Stomach (tissue), 9 donors: ENCODE data around the gene UGT1A7. TPM values are rescaled to one million over a fixed set of nuclear protein-coding genes. Genes with fewer than 3 reads are reported as not detected.

Source experiments
- DNase-seq, 2 donors: peaks; one replicate each; pipeline versions ENCODE4 v3.0.0 to v3.0.0-alpha.2; 2013 to 2019
- H3K27ac ChIP-seq, 5 donors: fragments of 200-600 bp in 4 of 5; sonication (generic) in 4 of 5; one replicate each; pipeline ENCODE4 v1.5.1; 2013 to 2019; ENCODE audit warnings: mild to moderate bottlenecking in 1 of 5, moderate library complexity in 1 of 5
- H3K27me3 ChIP-seq, 3 donors: fragments of 200-600 bp; sonication (generic); one replicate each; pipeline ENCODE4 v1.5.1; 2017 to 2019; ENCODE audit warnings: mixed run types in 1 of 3
- H3K36me3 ChIP-seq, 4 donors: fragments of 200-600 bp; sonication (generic); 1 replicate in 3 of 4; 2 replicates in 1 of 4; pipeline ENCODE4 v1.5.1; 2016 to 2019
- H3K4me1 ChIP-seq, 4 donors: fragments of 200-600 bp; sonication (generic); one replicate each; pipeline ENCODE4 v1.5.1; 2016 to 2019
- H3K4me3 ChIP-seq, 4 donors: fragments of 200-600 bp; sonication (generic) in 3 of 4; one replicate each; pipeline ENCODE4 v1.5.1; 2016 to 2019; ENCODE audit warnings: mild to moderate bottlenecking in 1 of 4
- H3K9me3 ChIP-seq, 4 donors: fragments of 200-600 bp; sonication (generic); one replicate each; pipeline ENCODE4 v1.5.1; 2016 to 2019
- EP300 ChIP-seq: sonication (generic); formaldehyde crosslinking; IDR thresholded peaks from one replicate; pipeline ENCODE4 v1.6.1; 2017; ENCODE audit warnings: antibody characterized with exemption
- POLR2A ChIP-seq, 4 donors: fragments of 450-650 bp; IDR thresholded peaks; one replicate each; pipeline ENCODE4 v1.6.1; 2016; ENCODE audit warnings: antibody characterized with exemption in 4 of 4, control low read depth in 2 of 4, mild to moderate bottlenecking in 1 of 4, moderate library complexity in 1 of 4
- POLR2AphosphoS5 ChIP-seq, 3 donors: sonication (generic); formaldehyde crosslinking; IDR thresholded peaks; one replicate each; pipeline ENCODE4 v1.6.1; 2016; ENCODE audit warnings: antibody characterized with exemption in 3 of 3
- WGBS, 5 donors: extraction: QIAGEN DNeasy Blood & Tissue Kit in 3 of 5; methylation state at CpG; one replicate each; pipeline versions ENCODE4 v1.1.5 to v1.1.7; 2013 to 2018; 5-methylcytosine and 5-hydroxymethylcytosine counted together
- intact Hi-C: fragments of 100-400 bp; cut with DNase I; formaldehyde crosslinking; loops from one replicate; pipeline ENCODE4 v1.15.1; 2023; ENCODE audit warnings: low total_unique reads
- polyA plus RNA-seq, 3 donors: library from polyadenylated mRNA; stranded (reverse); fragments of 200-250 nt; gene quantifications; one replicate each; pipeline ENCODE4 v1.2.3, GENCODE V29; 2013
- total RNA-seq, 5 donors: library from RNA; depleted of rRNA; stranded (reverse); fragments of >200 nt; gene quantifications; one replicate each; pipeline versions ENCODE4 v1.1.0 to v1.2.3, GENCODE V29; 2014 to 2016
- TF ChIP-seq, protein P1 (sequence below), 7 experiments: fragments of 450-650 bp in 4 of 7; fragments of 200-600 bp in 3 of 7; sonication (generic) in 3 of 7; IDR thresholded peaks; one replicate each; pipeline ENCODE4 v1.5.1; 2016 to 2019; ENCODE audit warnings: antibody characterized with exemption in 7 of 7, control low read depth in 2 of 7, mild to moderate bottlenecking in 1 of 7
- donor health status: healthy with polysubstance abuse.
- donor health status: Bipolar disorder and iron deficiency.
- donor health status: healthy.

The UGT1A7 gene
- total and polyA plus RNA-seq, 8 donors = 0.45 to 37.1 (median 3.6) TPM; not detected in 2

DNA sequence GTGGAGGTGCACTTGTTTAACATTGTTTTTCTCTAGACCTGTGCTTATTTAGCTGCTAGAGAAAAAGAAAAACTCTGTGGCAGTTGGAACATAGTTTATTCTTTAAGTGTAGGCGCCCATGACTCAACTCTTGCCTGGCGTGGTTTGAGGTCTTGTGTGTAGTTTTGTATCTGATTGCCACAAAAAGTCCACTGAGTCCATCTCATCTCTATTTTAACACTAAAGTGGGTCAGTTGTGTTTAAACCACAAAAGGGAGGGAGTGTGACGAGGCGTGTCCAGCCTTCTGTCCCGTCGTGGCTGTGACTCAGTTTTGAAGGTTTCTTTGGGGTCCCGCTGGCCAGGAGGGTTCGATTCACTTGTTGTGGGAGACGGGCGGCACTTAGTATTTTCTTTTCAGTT is 25.3 kb upstream of the UGT1A7 start:
- intact Hi-C loops = no loop called here
- Histone ChIP-seq H3K4me1 (no peaks in the 10 kb centered on the region), H3K27ac (no peak overlapping the region), H3K36me3 (no peaks in the 10 kb centered on the region), H3K4me3 (no peak overlapping the region), H3K9me3 (no peaks in the 10 kb centered on the region), H3K27me3 (no peaks in the 10 kb centered on the region)
- DNase-seq = no peak
- 64 to 91% (median 78%) methylated on average over 10 of the region's 10 CpGs for WGBS, 5 donors
- TF ChIP-seq POLR2A (IDR thresholded peaks at IDR 0.05) (no peak), POLR2AphosphoS5 (IDR thresholded peaks at IDR 0.05) (no peak), EP300 (no peak)
- TF ChIP-seq, protein P1, sequence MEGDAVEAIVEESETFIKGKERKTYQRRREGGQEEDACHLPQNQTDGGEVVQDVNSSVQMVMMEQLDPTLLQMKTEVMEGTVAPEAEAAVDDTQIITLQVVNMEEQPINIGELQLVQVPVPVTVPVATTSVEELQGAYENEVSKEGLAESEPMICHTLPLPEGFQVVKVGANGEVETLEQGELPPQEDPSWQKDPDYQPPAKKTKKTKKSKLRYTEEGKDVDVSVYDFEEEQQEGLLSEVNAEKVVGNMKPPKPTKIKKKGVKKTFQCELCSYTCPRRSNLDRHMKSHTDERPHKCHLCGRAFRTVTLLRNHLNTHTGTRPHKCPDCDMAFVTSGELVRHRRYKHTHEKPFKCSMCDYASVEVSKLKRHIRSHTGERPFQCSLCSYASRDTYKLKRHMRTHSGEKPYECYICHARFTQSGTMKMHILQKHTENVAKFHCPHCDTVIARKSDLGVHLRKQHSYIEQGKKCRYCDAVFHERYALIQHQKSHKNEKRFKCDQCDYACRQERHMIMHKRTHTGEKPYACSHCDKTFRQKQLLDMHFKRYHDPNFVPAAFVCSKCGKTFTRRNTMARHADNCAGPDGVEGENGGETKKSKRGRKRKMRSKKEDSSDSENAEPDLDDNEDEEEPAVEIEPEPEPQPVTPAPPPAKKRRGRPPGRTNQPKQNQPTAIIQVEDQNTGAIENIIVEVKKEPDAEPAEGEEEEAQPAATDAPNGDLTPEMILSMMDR (IDR thresholded peaks at IDR 0.05) = no peak

DNA sequence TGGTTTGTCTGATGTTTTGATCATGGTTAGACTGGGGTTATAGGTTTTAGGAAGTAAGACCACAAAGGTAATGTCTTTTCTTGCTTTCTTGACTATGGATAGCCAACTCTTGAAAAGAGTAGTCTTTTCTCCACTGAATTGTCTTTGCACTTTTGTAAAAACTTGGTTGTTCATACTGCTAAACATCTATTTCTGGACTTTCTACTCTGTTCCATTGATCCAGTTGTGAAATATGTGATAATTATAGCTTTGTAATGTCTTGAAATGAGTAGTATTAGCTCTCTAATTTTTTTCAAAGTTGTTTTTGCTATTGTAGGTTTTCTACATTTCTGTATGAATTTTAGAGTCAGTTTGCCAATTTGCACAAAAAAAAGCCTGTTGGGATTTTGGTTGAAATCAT is 23.1 kb upstream of the UGT1A7 start:
- H3K36me3 ChIP-seq = no peaks in the 10 kb centered on the region
- TF ChIP-seq, protein P1 (IDR thresholded peaks at IDR 0.05) = no peak
- no peak for TF ChIP-seq POLR2A (IDR thresholded peaks at IDR 0.05)
- TF ChIP-seq EP300 = no peak
- no peak for TF ChIP-seq POLR2AphosphoS5 (IDR thresholded peaks at IDR 0.05)
- H3K4me3 ChIP-seq = no peak overlapping the region
- DNase-seq = no peak
- H3K9me3 ChIP-seq = peaks cover 0 to 6% (median 0%) of the 10 kb centered on the region in 4 donors
- H3K4me1 ChIP-seq = no peaks in the 10 kb centered on the region
- no peaks in the 10 kb centered on the region for H3K27me3 ChIP-seq
- no peak overlapping the region for H3K27ac ChIP-seq
- intact Hi-C loops = no loop called here

DNA sequence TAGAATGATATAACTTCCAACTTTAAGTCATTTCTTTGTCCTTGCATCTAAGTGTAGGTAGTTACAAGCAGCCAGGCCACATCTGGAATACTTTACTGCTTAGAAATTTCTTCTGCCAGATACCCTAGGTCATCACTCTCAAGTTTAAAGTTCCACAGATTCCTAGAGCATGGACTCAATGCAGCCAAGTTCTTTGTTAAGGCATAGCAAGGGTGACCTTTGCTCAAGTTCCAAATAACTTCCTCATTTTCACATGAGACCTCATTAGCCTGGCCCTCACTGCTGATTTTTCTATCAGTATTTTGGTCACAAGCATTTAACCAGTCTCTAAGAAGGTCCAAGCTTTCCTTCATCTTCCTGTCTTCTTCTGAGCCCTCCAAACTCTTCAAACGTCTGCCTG is 17.8 kb upstream of the UGT1A7 start:
- no peaks in the 10 kb centered on the region for H3K27me3 ChIP-seq
- TF ChIP-seq EP300 = no peak
- no peak for TF ChIP-seq POLR2A (IDR thresholded peaks at IDR 0.05)
- TF ChIP-seq POLR2AphosphoS5 (IDR thresholded peaks at IDR 0.05) = no peak
- TF ChIP-seq, protein P1 (IDR thresholded peaks at IDR 0.05) = no peak
- WGBS, 5 donors = 36 to 60% (median 54%) methylated on average over 1 of the region's 1 CpG
- no peak overlapping the region for H3K4me3 ChIP-seq
- no peaks in the 10 kb centered on the region for H3K4me1 ChIP-seq
- no peak for DNase-seq
- peaks cover 0 to 11% (median 4%) of the 10 kb centered on the region in 4 donors for H3K9me3 ChIP-seq
- no peak overlapping the region for H3K27ac ChIP-seq
- no peaks in the 10 kb centered on the region for H3K36me3 ChIP-seq
- intact Hi-C loops = no loop called here

DNA sequence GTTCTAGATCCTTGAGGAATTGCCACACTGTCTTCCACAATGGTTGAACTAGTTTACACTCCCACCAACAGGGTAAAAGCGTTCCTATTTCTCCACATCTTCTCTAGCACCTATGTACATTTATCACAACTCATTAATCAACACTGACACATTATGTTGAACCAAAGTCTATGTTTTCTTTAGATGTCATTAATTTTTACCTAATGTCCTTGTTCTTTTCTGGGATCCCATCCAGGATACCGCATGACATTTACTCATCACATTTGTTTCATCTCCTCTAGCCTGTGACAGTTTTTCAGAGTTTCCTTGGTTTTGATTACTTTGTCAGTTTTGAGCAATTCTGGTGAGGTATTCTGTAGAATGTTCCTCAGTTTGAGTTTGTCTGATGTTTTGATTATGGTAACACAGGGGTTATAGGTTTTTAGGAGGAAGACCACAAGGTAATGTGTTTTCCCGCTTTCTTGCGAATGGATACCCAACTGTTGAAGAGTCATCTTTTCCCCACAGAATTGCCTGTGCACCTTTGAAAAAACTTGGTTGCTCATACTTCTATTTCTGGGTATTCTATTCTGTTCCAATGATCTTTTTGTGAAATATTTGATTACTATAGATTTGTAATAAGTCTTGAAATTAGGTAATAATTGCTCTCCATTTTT is 13.0 kb upstream of the UGT1A7 start:
- Histone ChIP-seq H3K4me1 (no peaks in the 10 kb centered on the region), H3K27me3 (no peaks in the 10 kb centered on the region), H3K27ac (no peak overlapping the region), H3K9me3 (peaks cover 0 to 8% (median 2%) of the 10 kb centered on the region in 4 donors), H3K4me3 (no peak overlapping the region), H3K36me3 (no peaks in the 10 kb centered on the region)
- TF ChIP-seq POLR2AphosphoS5 (IDR thresholded peaks at IDR 0.05) = no peak
- no peak for TF ChIP-seq EP300
- TF ChIP-seq, protein P1 (IDR thresholded peaks at IDR 0.05) = no peak
- TF ChIP-seq POLR2A (IDR thresholded peaks at IDR 0.05) = no peak
- WGBS, 5 donors = 78 to 87% (median 79%) methylated on average over 4 of the region's 4 CpGs
- no peak for DNase-seq
- intact Hi-C loops = no loop called here
